ENCODE measurements around the gene TMPRSS4. TPM values are rescaled to one million over a fixed set of nuclear protein-coding genes. Genes with fewer than 3 reads are reported as not detected.

TMPRSS4 gene
- total and polyA plus RNA-seq, 2 experiments from 2014 or later: not detected

DNA sequence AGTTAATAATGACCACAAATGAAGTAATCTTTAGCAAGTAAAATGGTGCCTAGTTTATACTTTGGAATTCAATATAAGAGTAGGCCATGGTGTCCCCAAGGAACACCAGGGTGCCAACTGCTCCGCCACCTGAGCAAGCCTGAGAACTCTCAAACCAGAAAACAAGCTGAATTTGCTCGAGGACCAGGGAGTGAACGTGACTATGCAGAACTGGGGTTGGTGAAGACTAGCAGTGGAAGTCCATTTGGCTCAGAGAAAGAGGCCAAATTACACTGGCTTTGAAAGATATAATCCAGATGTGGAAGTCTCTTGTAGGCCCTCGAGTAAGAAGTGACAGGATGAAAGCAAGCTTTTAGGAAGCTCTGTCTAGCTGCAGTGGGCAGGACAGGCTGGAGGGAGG, 18.6 kb downstream of the TMPRSS4 start:
- no peaks in the 10 kb centered on the region for H4K20me1 ChIP-seq (ENCODE audit: insufficient read depth)
- WGBS, 2 experiments (ENCODE audit: low coverage in 1 of 2, low lambda C conversion rate in 2 of 2, missing lambda C conversion rate in 2 of 2): 15 to 18% methylated on average over 4 of the region's 4 CpGs
- TF ChIP-seq EZH2 (IDR thresholded peaks at IDR 0.05; ENCODE audit: insufficient read depth, poor library complexity, severe bottlenecking): no peak
- no peak for TF ChIP-seq EZH2phosphoT487 (IDR thresholded peaks at IDR 0.05; ENCODE audit: insufficient read depth, low read depth)
- no peaks in the 10 kb centered on the region for H3K4me1 ChIP-seq (ENCODE audit: insufficient read depth)
- no peaks in the 10 kb centered on the region for H3K36me3 ChIP-seq (ENCODE audit: low read depth)
- 0 out of 2 replicates have a peak, but pooled peaks cover 19% of the 10 kb centered on the region for H3K27me3 ChIP-seq (replicated peaks; ENCODE audit: insufficient read depth)
- no peak overlapping the region for H3K4me3 ChIP-seq
- no peak overlapping the region for H3K27ac ChIP-seq
- no peaks in the 10 kb centered on the region for H3K9me2 ChIP-seq (ENCODE audit: insufficient read depth)
- H2AFZ ChIP-seq: no peak overlapping the region
- no peak overlapping the region for H3K4me2 ChIP-seq (ENCODE audit: unreplicated experiment)
- no peaks in the 10 kb centered on the region for H3F3A ChIP-seq (ENCODE audit: insufficient read depth)
- H3K79me2 ChIP-seq (ENCODE audit: insufficient read depth): no peaks in the 10 kb centered on the region
- in situ Hi-C loops (cut with MboI): no loop called here
- no peak for DNase-seq
- H3K9ac ChIP-seq: no peak overlapping the region
- H3K9me3 ChIP-seq (ENCODE audit: low read depth): no peaks in the 10 kb centered on the region

DNA sequence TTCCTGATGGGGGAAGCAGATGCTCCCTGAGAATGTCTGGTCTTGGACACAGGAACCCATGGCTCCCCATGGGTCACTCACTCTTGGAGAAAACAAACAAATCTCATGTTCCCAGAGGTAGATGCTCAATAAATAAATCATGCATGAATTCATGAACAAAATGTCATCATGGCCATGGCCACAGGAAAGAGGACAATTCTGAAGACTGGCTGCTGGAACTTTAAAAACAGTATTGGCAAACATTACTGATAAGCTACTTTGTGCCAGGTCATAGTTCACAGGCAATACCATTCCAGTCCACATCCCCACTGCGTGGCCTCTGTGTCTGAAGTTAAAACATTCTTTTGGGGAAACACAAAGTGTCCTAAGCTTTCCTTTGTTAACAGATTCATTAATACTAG, 19.1 kb downstream of the TMPRSS4 start:
- 22 to 30% methylated on average over 1 of the region's 1 CpG for WGBS, 2 experiments (ENCODE audit: low coverage in 1 of 2, low lambda C conversion rate in 2 of 2, missing lambda C conversion rate in 2 of 2)
- Histone ChIP-seq H2AFZ (no peak overlapping the region), H3K4me3 (no peak overlapping the region), H3K79me2 (ENCODE audit: insufficient read depth) (no peaks in the 10 kb centered on the region), H3K27ac (no peak overlapping the region), H3K4me1 (ENCODE audit: insufficient read depth) (no peaks in the 10 kb centered on the region), H3K36me3 (ENCODE audit: low read depth) (no peaks in the 10 kb centered on the region), H3K9ac (no peak overlapping the region), H3K9me2 (ENCODE audit: insufficient read depth) (no peaks in the 10 kb centered on the region), H3K9me3 (ENCODE audit: low read depth) (no peaks in the 10 kb centered on the region), H3F3A (ENCODE audit: insufficient read depth) (no peaks in the 10 kb centered on the region), H3K4me2 (ENCODE audit: unreplicated experiment) (no peak overlapping the region), H4K20me1 (ENCODE audit: insufficient read depth) (no peaks in the 10 kb centered on the region), H3K27me3 (replicated peaks; ENCODE audit: insufficient read depth) (0 out of 2 replicates have a peak, but pooled peaks cover 21% of the 10 kb centered on the region)
- in situ Hi-C loops (cut with MboI): no loop called here
- DNase-seq: no peak
- TF ChIP-seq EZH2 (IDR thresholded peaks at IDR 0.05; ENCODE audit: insufficient read depth, poor library complexity, severe bottlenecking) (no peak), EZH2phosphoT487 (IDR thresholded peaks at IDR 0.05; ENCODE audit: insufficient read depth, low read depth) (no peak)

DNA sequence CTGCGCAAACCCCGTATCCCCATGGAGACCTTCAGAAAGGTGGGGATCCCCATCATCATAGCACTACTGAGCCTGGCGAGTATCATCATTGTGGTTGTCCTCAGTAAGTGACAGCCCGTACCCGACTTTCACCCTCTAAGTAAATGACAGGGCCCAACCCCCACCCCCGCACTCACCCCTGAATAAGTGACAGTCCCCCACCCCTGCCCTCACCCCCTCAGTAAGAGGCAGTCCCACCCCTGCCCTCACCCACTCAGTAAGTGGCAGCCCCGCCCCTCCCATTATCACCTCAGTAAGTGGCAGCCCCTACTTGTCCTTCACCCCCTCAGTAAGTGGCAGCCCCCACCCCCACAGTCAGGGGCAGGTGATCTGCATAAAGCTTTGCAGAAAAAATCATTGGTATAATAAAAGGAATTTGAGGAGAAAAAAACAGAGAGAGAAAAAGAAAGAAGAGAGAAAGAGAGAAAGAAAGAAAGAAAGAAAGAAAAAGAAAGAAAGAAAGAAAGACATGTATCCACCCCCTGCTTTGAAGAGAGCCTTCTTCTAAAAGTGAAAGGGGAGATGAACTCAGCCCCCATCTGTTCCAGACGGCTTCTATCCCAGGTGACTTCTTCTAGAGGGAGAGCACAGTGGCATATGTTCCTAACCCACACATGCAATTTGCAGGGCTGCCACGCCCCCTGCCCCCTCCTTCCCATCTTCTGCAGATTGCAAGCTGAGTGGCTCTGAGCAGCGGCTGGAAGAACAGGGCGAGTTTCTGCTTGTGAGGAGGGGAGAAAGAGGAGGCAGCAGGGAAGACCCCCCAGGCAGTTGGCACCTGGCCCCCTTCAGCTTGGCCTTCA, 22.3 kb downstream of the TMPRSS4 start:
- Histone ChIP-seq H3K79me2 (ENCODE audit: insufficient read depth) (no peaks in the 10 kb centered on the region), H4K20me1 (ENCODE audit: insufficient read depth) (no peaks in the 10 kb centered on the region), H3K4me1 (ENCODE audit: insufficient read depth) (no peaks in the 10 kb centered on the region), H3K9me3 (ENCODE audit: low read depth) (no peaks in the 10 kb centered on the region), H3K36me3 (ENCODE audit: low read depth) (no peaks in the 10 kb centered on the region), H3K9me2 (ENCODE audit: insufficient read depth) (no peaks in the 10 kb centered on the region), H3K27ac (no peak overlapping the region), H3F3A (ENCODE audit: insufficient read depth) (no peaks in the 10 kb centered on the region), H3K4me2 (ENCODE audit: unreplicated experiment) (no peak overlapping the region), H3K27me3 (replicated peaks; ENCODE audit: insufficient read depth) (peaks cover 25% of the 10 kb centered on the region; the same call in 1 of the 2 replicates), H2AFZ (no peak overlapping the region), H3K4me3 (no peak overlapping the region), H3K9ac (no peak overlapping the region)
- 34 to 41% methylated on average over 9 to 11 of the region's 11 CpGs for WGBS, 2 experiments (ENCODE audit: low coverage in 1 of 2, low lambda C conversion rate in 2 of 2, missing lambda C conversion rate in 2 of 2)
- TF ChIP-seq EZH2 (IDR thresholded peaks at IDR 0.05; ENCODE audit: insufficient read depth, poor library complexity, severe bottlenecking) (no peak), EZH2phosphoT487 (IDR thresholded peaks at IDR 0.05; ENCODE audit: insufficient read depth, low read depth) (no peak)
- in situ Hi-C loops (cut with MboI): no loop called here
- no peak for DNase-seq

DNA sequence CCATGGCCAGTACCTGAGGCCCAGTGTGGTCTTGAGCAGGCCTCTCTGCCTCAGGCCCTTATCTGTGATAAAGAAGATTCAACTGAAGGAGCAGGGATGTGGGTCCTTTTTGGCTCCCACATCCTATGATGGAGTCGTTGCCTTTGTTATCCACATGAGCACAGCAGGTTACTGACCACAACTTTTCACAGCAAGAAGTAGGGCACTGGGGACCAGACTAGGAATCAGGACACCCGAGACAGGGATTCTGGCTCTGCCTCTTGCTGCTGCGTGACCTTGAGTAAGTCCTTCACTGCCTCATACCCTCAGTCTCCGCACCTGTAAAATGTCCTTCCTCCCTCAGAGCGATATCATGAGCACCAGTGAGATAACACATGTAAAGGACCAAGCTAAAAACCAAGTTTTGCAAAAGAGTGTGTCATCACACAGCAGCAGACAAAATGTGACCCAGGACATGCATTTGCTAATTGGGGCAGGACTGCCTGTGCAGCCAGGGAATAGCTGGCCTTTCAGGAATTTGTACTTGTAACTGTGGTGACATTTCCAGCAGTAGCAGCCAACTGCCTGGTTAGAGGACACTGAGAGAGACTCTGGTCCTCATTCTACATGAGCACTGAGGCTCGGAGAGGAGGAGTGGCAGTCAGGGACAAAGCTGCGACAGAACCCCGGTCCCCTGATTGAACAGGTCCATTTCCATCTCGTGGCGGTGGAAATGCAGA, 23.1 kb downstream of the TMPRSS4 start:
- Histone ChIP-seq H4K20me1 (ENCODE audit: insufficient read depth) (no peaks in the 10 kb centered on the region), H3K4me1 (ENCODE audit: insufficient read depth) (no peaks in the 10 kb centered on the region), H3K9me3 (ENCODE audit: low read depth) (no peaks in the 10 kb centered on the region), H3K27me3 (replicated peaks; ENCODE audit: insufficient read depth) (peaks cover 19% of the 10 kb centered on the region; the same call in 1 of the 2 replicates), H3K4me2 (ENCODE audit: unreplicated experiment) (no peak overlapping the region), H3K9me2 (ENCODE audit: insufficient read depth) (no peaks in the 10 kb centered on the region), H3F3A (ENCODE audit: insufficient read depth) (no peaks in the 10 kb centered on the region), H3K9ac (no peak overlapping the region), H3K36me3 (ENCODE audit: low read depth) (no peaks in the 10 kb centered on the region), H3K79me2 (ENCODE audit: insufficient read depth) (no peaks in the 10 kb centered on the region), H3K4me3 (no peak overlapping the region), H2AFZ (no peak overlapping the region), H3K27ac (no peak overlapping the region)
- 23 to 34% methylated on average over 9 to 10 of the region's 10 CpGs for WGBS, 2 experiments (ENCODE audit: low coverage in 1 of 2, low lambda C conversion rate in 2 of 2, missing lambda C conversion rate in 2 of 2)
- in situ Hi-C loops (cut with MboI): no loop called here
- no peak for DNase-seq
- TF ChIP-seq EZH2phosphoT487 (IDR thresholded peaks at IDR 0.05; ENCODE audit: insufficient read depth, low read depth) (no peak), EZH2 (IDR thresholded peaks at IDR 0.05; ENCODE audit: insufficient read depth, poor library complexity, severe bottlenecking) (no peak)
